H1 (cell line): ENCODE measurements around the gene AGRP. TPM values are rescaled to one million over a fixed set of nuclear protein-coding genes. Genes with fewer than 3 reads are reported as not detected.

Experiments used
- CTCF ChIA-PET: fragments of 300-600 bp; sonication (Branson Sonifier 250); formaldehyde crosslinking; loops from one replicate; lab custom pipeline; 2021; ENCODE audit not compliant: partially characterized antibody; lab: Charles Lee
- POLR2A ChIA-PET: fragments of 300-600 bp; sonication (Branson Sonifier 250); formaldehyde crosslinking; loops from one replicate; lab custom pipeline; 2021; ENCODE audit warnings: inconsistent platforms; ENCODE audit not compliant: partially characterized antibody; lab: Charles Lee
- DNase-seq, 2 experiments: peaks; one replicate each; pipeline versions ENCODE4 v3.0.0 to v3.0.0-alpha.2; 2010 to 2022; ENCODE audit warnings: low spot score in 2 of 2, low read depth in 1 of 2, mixed read lengths in 1 of 2
- FAIRE-seq: peaks from 2 replicates; lab custom pipeline; 2011; peaks lifted over from hg19 to GRCh38; lab: Jason Lieb, UNC
- H2AFZ ChIP-seq: 2 replicates; pipeline ENCODE4 v1.8.1; 2012; ENCODE audit warnings: low read length, inconsistent platforms
- H2AK5ac ChIP-seq: 2 replicates; pipeline ENCODE4 v1.6.1; 2013; ENCODE audit warnings: low read depth, low read length
- H2BK120ac ChIP-seq: replicated peaks from 2 replicates; pipeline ENCODE3; 2013; ENCODE audit warnings: low read depth, low read length, inconsistent platforms
- H2BK12ac ChIP-seq: 2 replicates; pipeline ENCODE4 v1.6.1; 2013; ENCODE audit warnings: low read depth, low read length
- H2BK15ac ChIP-seq: 2 replicates; pipeline ENCODE4 v1.6.1; 2013; ENCODE audit warnings: low read length
- H2BK20ac ChIP-seq: 2 replicates; pipeline ENCODE4 v1.6.1; 2013; ENCODE audit warnings: low read length
- H2BK5ac ChIP-seq: 2 replicates; pipeline ENCODE4 v1.6.1; 2013; ENCODE audit warnings: low read depth, low read length
- H3K14ac ChIP-seq: 2 replicates; pipeline ENCODE4 v1.6.1; 2013; ENCODE audit warnings: inconsistent platforms; ENCODE audit not compliant: insufficient read length
- H3K18ac ChIP-seq: 2 replicates; pipeline ENCODE4 v1.6.1; 2013; ENCODE audit warnings: low read length; ENCODE audit errors: extremely low read depth
- H3K23ac ChIP-seq: 2 replicates; pipeline ENCODE4 v1.6.1; 2013; ENCODE audit warnings: inconsistent platforms; ENCODE audit not compliant: insufficient read length
- H3K23me2 ChIP-seq: 2 replicates; pipeline ENCODE4 v1.6.1; 2013; ENCODE audit warnings: low read depth, low read length
- H3K27ac ChIP-seq: 2 replicates; pipeline ENCODE4 v1.6.1; 2011; ENCODE audit warnings: low read depth, low read length, inconsistent platforms
- H3K27me3 ChIP-seq, 4 experiments: replicated peaks in 1 of 4; 1 replicate in 1 of 4; 2 replicates in 3 of 4; pipeline versions ENCODE4 v1.6.1 to v1.8.1; 2011 to 2013; ENCODE audit warnings: low read length in 3 of 4, mild to moderate bottlenecking in 3 of 4, inconsistent platforms in 2 of 4, mixed read lengths in 2 of 4, moderate library complexity in 1 of 4; ENCODE audit not compliant: control insufficient read depth in 3 of 4, insufficient read depth in 3 of 4; ENCODE audit errors: extremely low read depth in 1 of 4
- H3K36me3 ChIP-seq, 4 experiments: 2 replicates each; pipeline versions ENCODE4 v1.6.1 to v1.8.1; 2011 to 2013; ENCODE audit warnings: mild to moderate bottlenecking in 4 of 4, low read length in 3 of 4, moderate library complexity in 2 of 4, control low read depth in 1 of 4, inconsistent platforms in 1 of 4; ENCODE audit not compliant: insufficient read depth in 4 of 4, control insufficient read depth in 2 of 4
- H3K4ac ChIP-seq: replicated peaks from 2 replicates; pipeline ENCODE3; 2013; ENCODE audit warnings: low read length, low read depth, mixed read lengths, inconsistent platforms; ENCODE audit not compliant: insufficient read length
- H3K4me1 ChIP-seq, 4 experiments: replicated peaks in 1 of 4; 1 replicate in 1 of 4; 2 replicates in 3 of 4; pipeline versions ENCODE4 v1.6.1 to v1.8.1; 2011 to 2013; ENCODE audit warnings: low read length in 3 of 4, inconsistent platforms in 2 of 4, mixed read lengths in 1 of 4; ENCODE audit not compliant: insufficient read depth in 4 of 4, control insufficient read depth in 3 of 4
- H3K4me2 ChIP-seq, 2 experiments: 2 replicates each; pipeline versions ENCODE4 v1.6.1 to v1.8.1; 2011 to 2013; ENCODE audit warnings: low read depth in 2 of 2, low read length in 2 of 2, control low read depth in 1 of 2, inconsistent platforms in 1 of 2, mild to moderate bottlenecking in 1 of 2; ENCODE audit not compliant: insufficient read depth in 1 of 2
- H3K4me3 ChIP-seq, 4 experiments: fragments of 200-600, 300-600 bp in 1 of 4; sonication (generic), shearing (Covaris generic), sonication (Bioruptor Twin) in 1 of 4; 2 replicates each; pipeline versions ENCODE4 v1.5.1 to v1.8.1; 2011 to 2016; ENCODE audit warnings: low read length in 4 of 4, low read depth in 3 of 4, control low read depth in 2 of 4, inconsistent platforms in 2 of 4, mild to moderate bottlenecking in 2 of 4, mixed read lengths in 1 of 4, moderate library complexity in 1 of 4; ENCODE audit not compliant: insufficient read depth in 2 of 4; ENCODE audit errors: extremely low read depth in 1 of 4
- H3K56ac ChIP-seq: replicated peaks from 2 replicates; pipeline ENCODE3; 2013; ENCODE audit warnings: low read depth, mild to moderate bottlenecking, mixed read lengths, low read length, inconsistent platforms; ENCODE audit not compliant: insufficient read length
- H3K79me1 ChIP-seq: 2 replicates; pipeline ENCODE4 v1.6.1; 2013; ENCODE audit warnings: low read depth, low read length, control low read depth
- H3K79me2 ChIP-seq, 2 experiments: 2 replicates each; pipeline versions ENCODE4 v1.6.1 to v1.8.1; 2012 to 2013; ENCODE audit warnings: low read length in 2 of 2, mild to moderate bottlenecking in 2 of 2, inconsistent platforms in 1 of 2; ENCODE audit not compliant: insufficient read depth in 2 of 2, control insufficient read depth in 1 of 2
- H3K9ac ChIP-seq, 4 experiments: replicated peaks in 1 of 4; 1 replicate in 1 of 4; 2 replicates in 3 of 4; pipeline versions ENCODE4 v1.6.1 to v1.8.1; 2011 to 2013; ENCODE audit warnings: low read depth in 3 of 4, low read length in 3 of 4, control low read depth in 2 of 4, mild to moderate bottlenecking in 2 of 4, moderate library complexity in 2 of 4, inconsistent platforms in 1 of 4; ENCODE audit errors: extremely low read depth in 1 of 4
- H3K9me3 ChIP-seq, 2 experiments: 2 replicates each; pipeline versions ENCODE4 v1.6.1 to v1.8.1; 2012 to 2013; ENCODE audit warnings: mild to moderate bottlenecking in 2 of 2, moderate library complexity in 2 of 2, control low read depth in 1 of 2, inconsistent platforms in 1 of 2, low read depth in 1 of 2, low read length in 1 of 2, mixed read lengths in 1 of 2; ENCODE audit not compliant: insufficient read depth in 2 of 2
- H4K20me1 ChIP-seq, 2 experiments: replicated peaks in 1 of 2; 2 replicates each; pipeline versions ENCODE3 to v1.8.1; 2011 to 2013; ENCODE audit warnings: inconsistent platforms in 2 of 2, low read length in 2 of 2, mild to moderate bottlenecking in 1 of 2; ENCODE audit not compliant: insufficient read depth in 2 of 2, control insufficient read depth in 1 of 2
- H4K5ac ChIP-seq: 2 replicates; pipeline ENCODE4 v1.6.1; 2013; ENCODE audit warnings: low read length, low read depth, mixed read lengths, inconsistent platforms; ENCODE audit not compliant: insufficient read length
- H4K8ac ChIP-seq: 2 replicates; pipeline ENCODE4 v1.8.0; 2013; ENCODE audit warnings: mild to moderate bottlenecking, moderate library complexity, low read length, inconsistent platforms; ENCODE audit not compliant: insufficient read depth; ENCODE audit errors: extremely low read depth
- H4K91ac ChIP-seq: replicated peaks from 2 replicates; pipeline ENCODE3; 2013; ENCODE audit warnings: low read length, mixed read lengths, inconsistent platforms; ENCODE audit not compliant: insufficient read length
- BCL11A ChIP-seq, 2 experiments: IDR thresholded peaks; one replicate each; pipeline ENCODE4 v1.6.1; 2011; ENCODE audit warnings: low read depth in 2 of 2, low read length in 2 of 2, mild to moderate bottlenecking in 2 of 2
- CHD1 ChIP-seq: IDR thresholded peaks from 2 replicates; pipeline ENCODE4 v1.6.1; 2012; ENCODE audit warnings: low read depth, low read length, improper control_type of control experiment
- EZH2 ChIP-seq: fragments of 200-600 bp; sonication (generic); IDR thresholded peaks from 2 replicates; pipeline ENCODE4 v1.7.1; 2012; ENCODE audit warnings: low read depth, mild to moderate bottlenecking, moderate library complexity, low read length, inconsistent platforms; ENCODE audit not compliant: severe bottlenecking
- HDAC2 ChIP-seq, 2 experiments: fragments of 300-600 bp in 1 of 2; sonication (generic) in 1 of 2; IDR thresholded peaks; 2 replicates each; pipeline ENCODE4 v1.6.1; 2011 to 2012; ENCODE audit warnings: low read depth in 2 of 2, low read length in 2 of 2, mild to moderate bottlenecking in 2 of 2, moderate library complexity in 2 of 2, borderline replicate concordance in 1 of 2, inconsistent platforms in 1 of 2
- HDAC6 ChIP-seq: IDR thresholded peaks from one replicate; pipeline ENCODE4 v1.7.1; 2012; ENCODE audit warnings: low read depth, mild to moderate bottlenecking, inconsistent platforms, low read length, moderate library complexity
- KDM1A ChIP-seq: fragments of 200-600, 300-600 bp; sonication (generic); IDR thresholded peaks from 2 replicates; pipeline ENCODE4 v1.7.1; 2016; ENCODE audit warnings: mild to moderate bottlenecking, low read length, borderline replicate concordance
- POLR2A ChIP-seq, 2 experiments: IDR thresholded peaks; 1 replicate in 1 of 2; 2 replicates in 1 of 2; pipeline ENCODE4 v1.6.1; 2011; ENCODE audit warnings: low read depth in 2 of 2, low read length in 2 of 2, mild to moderate bottlenecking in 2 of 2; ENCODE audit errors: control extremely low read depth in 1 of 2
- RAD21 ChIP-seq, 2 experiments: IDR thresholded peaks in 1 of 2; conservative IDR thresholded peaks in 1 of 2; 2 replicates each; pipeline ENCODE4 v1.6.1; 2011; ENCODE audit warnings: low read depth in 2 of 2, low read length in 2 of 2, improper control_type of control experiment in 1 of 2, inconsistent platforms in 1 of 2, mild to moderate bottlenecking in 1 of 2, moderate library complexity in 1 of 2
- RNF2 ChIP-seq: fragments of 200-900, 300-1000 bp; sonication (generic); IDR thresholded peaks from 2 replicates; pipeline ENCODE4 v1.7.1; 2016; ENCODE audit warnings: borderline replicate concordance, low read depth, mild to moderate bottlenecking, antibody characterized with exemption, low read length; ENCODE audit not compliant: poor library complexity, severe bottlenecking; ENCODE audit errors: missing control alignments
- SP1 ChIP-seq: IDR thresholded peaks from 2 replicates; pipeline ENCODE4 v1.6.1; 2011; ENCODE audit warnings: low read depth, low read length
- SRF ChIP-seq: IDR thresholded peaks from 2 replicates; pipeline ENCODE4 v1.6.1; 2011; ENCODE audit warnings: mild to moderate bottlenecking, low read depth, low read length, moderate library complexity
- SUZ12 ChIP-seq: fragments of 200-600 bp; sonication (generic); IDR thresholded peaks from 2 replicates; pipeline ENCODE4 v1.6.1; 2012; ENCODE audit warnings: mild to moderate bottlenecking, inconsistent platforms, low read length, moderate library complexity, mixed read lengths
- WGBS, 2 experiments: shearing (Covaris generic) in 1 of 2; methylation state at CpG; one replicate each; pipeline versions ENCODE4 v1.1.6 to v1.1.7; 2013 to 2015; ENCODE audit warnings: low lambda C conversion rate in 2 of 2, mixed read lengths in 2 of 2, inconsistent platforms in 1 of 2, low coverage in 1 of 2, missing lambda C conversion rate in 1 of 2; ENCODE audit not compliant: insufficient replicate concordance in 2 of 2, insufficient coverage in 1 of 2, insufficient read length in 1 of 2; ENCODE audit errors: extremely low coverage in 1 of 2, missing lambda C conversion rate in 1 of 2; 5-methylcytosine and 5-hydroxymethylcytosine counted together
- polyA plus RNA-seq, 7 experiments: library from polyadenylated mRNA; depleted of rRNA in 3 of 7; stranded (reverse) in 5 of 7; unstranded in 2 of 7; fragments of >200 nt in 5 of 7; fragments of 200-250 nt in 2 of 7; gene quantifications; 1 replicate in 5 of 7; 2 replicates in 1 of 7; 4 replicates in 1 of 7; pipeline versions ENCODE4 v1.2.1 to v1.2.3, GENCODE V29; 2011 to 2013; ENCODE audit warnings: missing spikeins in 2 of 7, mixed read lengths in 2 of 7
- total RNA-seq: library from RNA; stranded (reverse); fragmentation: NEBNext Ultra II Directional; extraction: Animal tissue kit (Norgen Biotek cat#: 25700); gene quantifications from 2 replicates; pipeline ENCODE4 v1.2.1, GENCODE V29; 2021

The AGRP gene
- total and polyA plus RNA-seq, 2 of the 8 experiments (the other 6 are each of a cell fraction or from before 2014, with no cell fraction given) = not detected

DNA sequence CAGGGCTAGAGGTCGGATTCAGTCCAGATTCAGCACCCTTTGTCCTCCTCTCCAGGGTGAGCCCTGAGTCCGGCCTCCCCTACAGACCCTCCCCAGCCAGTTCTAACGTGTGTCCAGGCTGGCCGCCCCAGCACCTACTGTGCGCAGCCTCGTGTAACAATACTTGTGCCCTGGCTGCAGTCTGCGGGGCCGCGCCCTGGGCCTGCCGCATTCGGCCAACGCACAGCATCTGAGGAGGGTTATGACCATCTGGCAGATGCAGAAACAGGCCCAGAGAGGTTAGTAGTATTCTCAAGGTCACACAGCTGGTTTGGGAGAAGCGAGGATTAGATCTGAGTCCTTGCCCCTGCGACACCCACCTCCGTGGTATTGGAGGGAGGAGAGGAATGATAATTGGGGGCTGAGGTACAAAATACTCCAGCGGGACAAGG, 46.2 kb upstream of the AGRP start:
- 26% methylated on average over 16 of the region's 16 CpGs; no CpG with 5 or more reads in 1 of the 2 experiments for WGBS, 2 experiments
- no peaks in the 10 kb centered on the region for H3K79me2 ChIP-seq

More for the DNA sequence above, 46.2 kb upstream of the AGRP start:
- H2BK5ac ChIP-seq = no peak overlapping the region; the same call in 1 of the 2 replicates
- no peak overlapping the region for H3K27ac ChIP-seq
- peak overlapping the region; percentile 56 for H4K91ac ChIP-seq
- no peak for FAIRE-seq
- peak overlapping the region; percentile 72; the same call in 1 of the 2 replicates for H4K8ac ChIP-seq
- H2BK15ac ChIP-seq = 0 out of 2 replicates have a peak overlapping the region, but pooled peaks have one; percentile 53
- H4K5ac ChIP-seq = no peak overlapping the region
- no peak overlapping the region for H3K14ac ChIP-seq
- no peaks in the 10 kb centered on the region for H3K9me3 ChIP-seq
- ChIA-PET POLR2A (interaction anchor here (0.7 to 3.0 kb wide), 12 partner anchors 8 to 118 kb away, joined by 3 to 14 read pairs (median 5); partner anchors contain the start of gene CARMIL2), CTCF (interaction anchor here (0.7 to 4.3 kb wide), 11 partner anchors 8 to 130 kb away, joined by 3 to 63 read pairs (median 6); partner anchors contain the start of genes ACD, ATP6V0D1 and CARMIL2)
- H3K23me2 ChIP-seq = peaks cover 16% of the 10 kb centered on the region; the same call in 1 of the 2 replicates
- no peaks in the 10 kb centered on the region for H3K79me1 ChIP-seq
- no peak overlapping the region for H2AK5ac ChIP-seq
- H2BK120ac ChIP-seq = no peak overlapping the region
- H2AFZ ChIP-seq = no peak overlapping the region
- 0 out of 2 replicates have a peak overlapping the region, but pooled peaks have one; percentile 39 for H2BK12ac ChIP-seq
- peaks cover 57 to 98% (median 92%) of the 10 kb centered on the region in 4 experiments for H3K27me3 ChIP-seq
- peaks cover 4 to 19% of the 10 kb centered on the region in 2 experiments for H4K20me1 ChIP-seq
- no peak for DNase-seq
- H3K56ac ChIP-seq = no peak overlapping the region
- H3K4me3 ChIP-seq = peak overlapping the region; percentile 32 to 68 (median 48)
- H3K4me2 ChIP-seq = peak overlapping the region; percentile 85 to 92
- no peak overlapping the region for H3K4ac ChIP-seq
- H2BK20ac ChIP-seq = peak overlapping the region; percentile 5; the same call in 1 of the 2 replicates
- H3K9ac ChIP-seq = no peak overlapping the region; a peak in 1 of 7 replicates
- H3K23ac ChIP-seq = no peak overlapping the region
- no peak overlapping the region; the same call in 1 of the 2 replicates for H3K18ac ChIP-seq
- H3K36me3 ChIP-seq = no peaks in the 10 kb centered on the region
- no peak for TF ChIP-seq BCL11A (IDR thresholded peaks at IDR 0.05; ENCODE audit: low read depth in 2 of 2, low read length in 2 of 2)
- TF ChIP-seq SP1 = no peak
- no peak for TF ChIP-seq RNF2
- TF ChIP-seq RAD21 (IDR thresholded peaks at IDR 0.05 in 1 of 2, conservative IDR thresholded peaks at IDR 0.05 in 1 of 2; ENCODE audit: low read depth in 2 of 2, low read length in 2 of 2) = no peak
- TF ChIP-seq EZH2 = peak; percentile 73
- no peak for TF ChIP-seq SRF
- no peak for TF ChIP-seq POLR2A (IDR thresholded peaks at IDR 0.05; ENCODE audit: control extremely low read depth in 1 of 2, low read depth in 2 of 2, low read length in 2 of 2)
- peak; percentile 56; the same call in 1 of the 2 replicates for TF ChIP-seq KDM1A
- TF ChIP-seq CHD1 = no peak
- TF ChIP-seq HDAC6 = no peak
- no peak for TF ChIP-seq HDAC2 (IDR thresholded peaks at IDR 0.05; ENCODE audit: borderline replicate concordance in 1 of 2, low read depth in 2 of 2, low read length in 2 of 2)
- TF ChIP-seq SUZ12 = peak; percentile 92; the same call in 1 of the 2 replicates
- H3K4me1 ChIP-seq = peaks cover 0 to 12% (median 8%) of the 10 kb centered on the region in 4 experiments; a peak in 6 of 7 replicates
